Gastroesophageal sphincter (tissue), 3 donors: ENCODE data around the gene CD34.

Experiments
- POLR2A ChIP-seq, 2 donors: fragments of 450-650 bp; IDR thresholded peaks; one replicate each; pipeline ENCODE4 v1.6.1; 2017; ENCODE audit warnings: antibody characterized with exemption in 2 of 2, mild to moderate bottlenecking in 2 of 2, moderate library complexity in 1 of 2
- POLR2AphosphoS5 ChIP-seq: sonication (generic); formaldehyde crosslinking; IDR thresholded peaks from one replicate; pipeline ENCODE4 v1.6.1; 2017; ENCODE audit warnings: antibody characterized with exemption
- TF ChIP-seq, protein P1 (sequence below), 4 experiments: fragments of 200-600 bp in 2 of 4; fragments of 450-650 bp in 2 of 4; sonication (generic) in 1 of 4; IDR thresholded peaks; one replicate each; pipeline ENCODE4 v1.5.1; 2017 to 2019; ENCODE audit warnings: antibody characterized with exemption in 4 of 4, mild to moderate bottlenecking in 2 of 4, moderate library complexity in 2 of 4

DNA sequence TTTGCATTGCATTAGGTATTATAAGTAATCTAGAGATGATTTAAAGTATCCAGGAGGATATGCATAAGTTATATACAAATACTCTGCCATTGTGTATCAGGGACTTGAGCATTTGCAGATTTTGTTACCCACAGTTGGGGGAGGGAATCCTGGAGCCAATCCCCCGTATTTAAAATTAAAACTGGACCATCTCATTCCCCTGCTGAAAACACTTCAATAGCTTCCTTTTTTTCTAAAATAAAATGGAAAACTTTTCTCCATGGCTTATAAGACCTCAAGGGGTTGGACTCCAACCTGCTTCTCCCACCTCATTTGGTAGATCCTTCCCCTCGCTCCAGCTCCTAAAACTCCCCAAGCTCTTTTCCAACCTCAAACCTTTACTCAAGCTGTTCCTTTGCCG is 10.4 kb upstream of the CD34 start:
- no peak for TF ChIP-seq POLR2A (IDR thresholded peaks at IDR 0.05)
- TF ChIP-seq, protein P1, sequence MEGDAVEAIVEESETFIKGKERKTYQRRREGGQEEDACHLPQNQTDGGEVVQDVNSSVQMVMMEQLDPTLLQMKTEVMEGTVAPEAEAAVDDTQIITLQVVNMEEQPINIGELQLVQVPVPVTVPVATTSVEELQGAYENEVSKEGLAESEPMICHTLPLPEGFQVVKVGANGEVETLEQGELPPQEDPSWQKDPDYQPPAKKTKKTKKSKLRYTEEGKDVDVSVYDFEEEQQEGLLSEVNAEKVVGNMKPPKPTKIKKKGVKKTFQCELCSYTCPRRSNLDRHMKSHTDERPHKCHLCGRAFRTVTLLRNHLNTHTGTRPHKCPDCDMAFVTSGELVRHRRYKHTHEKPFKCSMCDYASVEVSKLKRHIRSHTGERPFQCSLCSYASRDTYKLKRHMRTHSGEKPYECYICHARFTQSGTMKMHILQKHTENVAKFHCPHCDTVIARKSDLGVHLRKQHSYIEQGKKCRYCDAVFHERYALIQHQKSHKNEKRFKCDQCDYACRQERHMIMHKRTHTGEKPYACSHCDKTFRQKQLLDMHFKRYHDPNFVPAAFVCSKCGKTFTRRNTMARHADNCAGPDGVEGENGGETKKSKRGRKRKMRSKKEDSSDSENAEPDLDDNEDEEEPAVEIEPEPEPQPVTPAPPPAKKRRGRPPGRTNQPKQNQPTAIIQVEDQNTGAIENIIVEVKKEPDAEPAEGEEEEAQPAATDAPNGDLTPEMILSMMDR (IDR thresholded peaks at IDR 0.05), result no peak
- no peak for TF ChIP-seq POLR2AphosphoS5
